SW480 (cell line): ENCODE measurements around the gene HAUS8.

ENCODE experiments used
- DNase-seq: peaks from one replicate; pipeline ENCODE4 v3.0.0-alpha.2; 2016; ENCODE audit warnings: low spot score

HAUS8 gene

DNA sequence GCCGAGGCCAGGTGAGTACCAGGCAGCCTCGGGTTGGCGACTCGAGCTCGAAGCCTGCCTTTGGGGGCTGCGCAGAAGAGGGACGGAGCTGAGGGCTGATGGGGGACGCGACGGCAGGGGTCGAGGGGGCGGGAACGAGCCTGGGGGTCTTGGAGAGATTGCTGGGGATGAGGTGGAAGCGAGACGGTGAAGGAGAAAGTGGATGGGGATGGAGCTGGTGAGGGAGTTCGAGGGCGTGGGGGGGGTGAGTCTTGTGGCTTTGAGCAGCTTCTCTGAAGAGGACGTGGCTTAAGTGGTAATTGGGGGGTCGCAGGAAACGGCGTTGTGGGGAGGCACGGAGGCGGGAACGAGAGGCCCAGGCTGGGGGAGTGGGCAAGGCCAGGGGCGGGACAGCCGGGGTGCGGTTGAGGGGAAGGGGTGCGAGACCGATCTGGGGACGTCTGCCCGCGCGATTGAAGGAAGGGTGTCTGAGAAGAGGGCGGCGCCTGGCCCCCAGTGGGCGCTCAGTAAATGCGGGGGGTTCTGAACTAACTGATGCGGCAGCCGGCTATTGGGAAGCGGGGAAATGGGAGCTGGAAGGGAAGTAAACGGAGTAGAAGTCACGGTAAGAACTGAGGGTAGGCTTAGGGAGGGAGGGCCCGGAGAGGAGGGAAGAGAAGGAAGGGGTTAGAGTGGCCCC lies 751 bp upstream of the HAUS8 start:
- no peak for DNase-seq

DNA sequence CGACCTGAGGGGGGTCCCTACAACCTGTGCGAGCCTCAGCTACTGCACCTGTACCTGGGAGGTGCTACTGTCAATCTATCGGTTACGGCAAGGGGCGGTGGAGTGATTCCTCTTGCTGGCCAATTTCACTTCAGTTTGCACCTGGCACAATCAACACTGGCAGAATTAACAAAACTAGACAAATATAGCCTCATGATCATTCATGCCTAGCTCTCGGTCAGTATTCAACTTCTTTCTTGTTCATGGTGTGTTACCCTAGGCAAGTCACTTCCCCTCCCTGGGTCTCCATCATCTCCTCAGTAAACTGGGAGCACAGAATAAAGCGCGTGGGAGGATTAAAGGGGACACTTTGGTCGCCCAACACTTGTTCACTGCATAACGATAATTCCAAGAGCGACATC lies 618 bp downstream of the HAUS8 start:
- no peak for DNase-seq

DNA sequence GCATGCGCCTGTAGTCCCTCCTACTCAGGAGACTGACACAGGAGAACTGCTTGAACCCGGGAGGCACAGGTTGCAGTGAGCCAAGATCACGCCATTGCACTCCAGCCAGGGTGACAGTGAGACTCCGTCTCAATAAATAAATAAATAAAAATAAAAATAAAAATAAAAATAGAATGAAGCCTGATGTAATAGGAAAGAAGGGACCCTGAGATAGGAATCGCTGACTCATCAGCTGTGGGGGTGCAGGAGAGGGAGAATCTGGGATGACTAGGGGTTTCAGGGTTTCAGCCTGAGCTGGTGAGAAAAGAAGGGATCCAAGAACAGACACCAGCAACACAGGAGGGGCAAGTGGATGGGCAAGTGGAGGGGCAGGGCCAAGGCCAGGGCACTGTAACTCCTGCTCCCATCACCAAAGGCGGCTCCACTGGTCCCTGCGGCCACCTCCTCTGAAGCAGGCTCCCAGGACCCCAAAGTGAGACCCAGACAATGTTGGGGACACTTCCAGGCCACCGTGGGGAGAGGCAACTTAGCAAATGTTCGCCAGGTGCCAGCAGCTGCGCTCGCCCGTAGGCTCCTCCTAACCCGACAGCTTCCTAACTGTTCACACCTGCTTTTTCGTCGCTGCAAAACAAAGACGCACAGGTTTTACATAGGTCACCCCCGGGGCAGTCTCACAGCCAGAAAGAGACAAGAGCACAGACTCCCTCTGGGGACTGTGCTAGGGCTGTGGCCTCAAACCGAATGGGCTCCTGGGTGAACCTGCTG lies 1.2 kb downstream of the HAUS8 start:
- no peak for DNase-seq

DNA sequence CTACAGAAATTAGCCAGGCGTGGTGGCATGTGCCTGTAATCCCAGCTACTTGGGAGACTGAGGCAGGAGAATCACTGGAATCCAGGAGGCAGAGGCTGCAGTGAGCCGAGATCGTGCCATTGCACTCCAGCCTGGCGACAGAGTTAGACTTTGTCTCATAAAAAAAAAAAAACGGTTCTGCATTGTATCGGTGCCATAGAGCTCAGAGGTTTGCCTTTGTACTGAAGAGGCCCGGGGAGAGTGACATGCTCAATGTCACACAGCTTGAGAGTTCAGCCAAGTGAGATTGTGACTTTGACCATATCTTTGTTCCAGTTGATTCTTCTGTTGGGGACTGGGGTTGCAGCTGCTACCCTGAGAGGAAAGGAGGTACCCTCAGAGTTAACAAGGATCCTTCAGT lies 4.3 kb downstream of the HAUS8 start:
- no peak for DNase-seq

DNA sequence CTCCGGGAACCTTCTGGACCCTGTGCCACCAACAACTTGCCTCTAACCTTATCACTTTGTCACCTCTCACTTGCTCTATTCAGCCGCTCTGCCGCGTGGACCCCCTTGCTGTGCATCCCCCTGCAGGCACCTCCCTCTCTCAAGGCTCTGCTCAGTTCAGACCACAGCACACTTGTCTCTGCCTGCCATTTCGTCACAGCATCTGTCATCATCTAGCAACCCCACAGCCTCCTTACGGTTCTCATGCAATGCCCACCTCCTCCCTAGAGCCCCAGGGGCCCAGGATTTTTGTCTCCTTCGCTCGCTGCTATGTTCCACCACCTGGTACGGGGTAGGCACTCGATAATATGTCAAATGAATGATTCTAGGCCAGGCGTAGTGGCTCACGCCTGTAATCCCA lies 4.8 kb downstream of the HAUS8 start:
- no peak for DNase-seq

DNA sequence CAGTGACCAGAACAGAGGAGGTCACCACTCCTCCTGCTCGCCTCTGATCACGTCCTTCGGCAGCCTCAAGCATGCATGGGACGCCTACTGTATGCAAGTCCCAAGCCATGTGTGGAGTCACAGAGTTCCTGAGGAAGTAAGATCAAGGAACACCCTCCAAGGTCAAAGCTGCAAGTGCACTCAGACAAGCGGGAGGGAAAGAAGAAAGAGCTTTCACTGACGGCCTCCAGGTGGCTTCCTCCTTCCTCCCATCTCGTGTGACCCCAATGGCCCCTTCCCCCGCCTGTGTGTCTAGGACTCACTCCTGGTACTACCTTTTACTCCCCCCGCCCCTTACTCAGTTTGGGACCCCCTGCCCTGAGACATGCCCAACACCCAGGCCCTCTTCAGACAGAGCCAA lies 6.1 kb downstream of the HAUS8 start:
- DNase-seq, result no peak

DNA sequence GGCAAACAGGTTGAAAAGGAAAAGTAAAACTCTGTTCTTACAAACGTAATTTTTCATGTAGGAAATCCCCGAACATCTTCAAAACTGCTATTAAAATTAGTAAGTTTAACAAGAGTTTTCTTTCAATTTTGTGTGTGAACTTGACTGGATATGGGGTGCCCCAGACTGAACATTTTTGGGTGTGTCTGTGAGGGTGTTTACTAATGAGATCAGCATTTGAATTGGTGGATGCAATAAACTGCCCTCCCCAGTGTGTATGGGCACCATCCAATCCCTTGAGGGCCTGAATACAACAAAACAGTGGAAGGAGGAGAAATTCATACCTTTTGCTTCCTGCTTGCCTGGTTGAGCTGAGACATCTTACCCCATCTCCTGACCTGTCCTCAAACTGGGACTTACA lies 11.8 kb downstream of the HAUS8 start:
- DNase-seq, result no peak

DNA sequence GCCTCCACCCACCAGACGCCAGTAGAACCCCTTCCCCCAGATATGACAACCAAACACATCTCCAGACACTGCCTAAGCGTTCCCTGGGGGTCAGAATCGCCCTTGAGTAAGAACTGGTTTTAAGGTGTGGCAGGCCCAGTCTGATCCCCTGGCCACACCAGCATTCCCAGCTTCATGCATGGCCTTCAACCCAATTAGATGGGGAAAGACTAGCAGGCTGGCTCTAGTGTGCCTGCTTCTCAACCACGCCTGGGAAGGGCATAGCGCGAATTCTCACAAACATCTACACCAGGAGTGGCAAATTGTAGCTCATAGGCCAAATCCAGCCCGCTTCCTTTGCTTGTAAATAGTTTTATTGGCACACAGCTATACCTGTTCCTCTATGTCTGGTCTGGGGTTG lies 13.6 kb downstream of the HAUS8 start:
- DNase-seq, result no peak

DNA sequence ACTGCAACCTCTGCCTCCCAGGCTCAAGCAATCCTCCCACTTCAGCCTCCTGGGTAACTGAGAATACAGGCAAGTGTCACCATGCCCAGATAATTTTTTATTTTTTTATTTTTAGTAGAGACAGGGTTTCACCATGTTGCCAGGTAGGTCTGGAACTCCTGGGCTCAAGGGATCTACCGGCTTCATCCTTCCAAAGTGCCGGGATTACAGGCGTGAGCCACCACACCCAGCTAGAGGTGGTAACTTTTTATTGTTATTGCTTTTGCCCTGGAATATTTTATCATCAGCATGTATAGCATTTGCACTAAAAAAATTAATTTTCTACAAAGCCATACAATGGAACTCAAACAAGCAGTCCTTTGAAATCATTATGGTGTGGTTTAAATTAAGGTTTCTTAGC lies 14.0 kb downstream of the HAUS8 start:
- no peak for DNase-seq

DNA sequence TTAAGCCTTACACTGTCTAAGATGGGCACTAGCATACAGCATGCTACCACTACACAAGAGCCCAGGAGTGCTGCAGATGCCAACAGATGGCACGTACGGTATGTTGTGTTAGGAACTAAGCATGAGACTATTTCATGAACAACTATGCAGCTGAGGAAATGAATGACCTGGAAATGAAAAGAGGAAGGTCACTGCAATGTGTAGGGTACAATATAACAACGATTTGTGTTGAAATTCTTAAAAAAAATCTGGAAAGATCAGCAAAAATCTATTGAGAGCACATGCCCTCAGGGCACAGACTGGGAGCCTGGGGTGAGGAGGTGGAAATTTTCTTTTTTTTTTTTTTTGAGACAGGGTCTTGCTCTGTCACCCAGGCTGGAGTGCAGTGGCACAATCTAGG lies 14.4 kb downstream of the HAUS8 start:
- DNase-seq, result no peak

DNA sequence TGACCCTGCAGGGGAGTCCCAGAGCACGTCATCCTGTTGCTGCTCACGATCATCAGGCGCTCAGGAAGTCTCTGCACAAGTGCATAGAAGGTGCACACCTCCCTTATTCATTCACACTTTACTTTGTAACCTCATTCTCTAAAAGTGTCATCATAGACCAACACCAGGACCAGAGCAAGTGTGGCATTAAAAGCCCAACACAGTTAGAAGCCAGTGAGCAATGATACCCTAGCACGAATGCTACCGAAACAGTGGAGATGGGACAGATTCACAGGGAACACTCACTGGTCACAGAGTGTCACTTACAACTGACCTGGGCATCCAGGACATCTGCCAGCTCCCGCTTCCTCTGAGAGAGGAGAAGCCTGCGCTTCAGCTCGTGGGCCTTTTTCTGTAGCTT lies 17.0 kb downstream of the HAUS8 start:
- DNase-seq, result no peak

DNA sequence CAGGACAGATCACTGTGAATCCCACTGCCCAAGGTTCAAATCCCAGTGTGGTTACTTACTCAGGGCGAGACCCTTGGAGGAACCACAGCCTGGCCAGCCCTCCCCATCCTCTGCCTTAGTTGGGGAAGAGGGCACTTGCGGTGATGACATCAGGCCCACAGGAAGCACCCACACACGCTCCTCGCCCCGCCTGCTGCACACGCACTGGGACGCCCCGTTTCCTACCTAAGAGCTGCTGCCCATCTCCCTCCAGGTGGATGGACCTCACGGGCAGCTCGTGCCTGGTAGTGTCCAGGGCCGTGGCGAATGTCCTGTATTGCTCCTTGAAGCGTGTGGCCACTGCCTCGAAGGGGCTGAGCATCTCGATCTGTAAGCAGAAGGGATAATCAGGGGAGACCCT lies 19.6 kb downstream of the HAUS8 start:
- no peak for DNase-seq

DNA sequence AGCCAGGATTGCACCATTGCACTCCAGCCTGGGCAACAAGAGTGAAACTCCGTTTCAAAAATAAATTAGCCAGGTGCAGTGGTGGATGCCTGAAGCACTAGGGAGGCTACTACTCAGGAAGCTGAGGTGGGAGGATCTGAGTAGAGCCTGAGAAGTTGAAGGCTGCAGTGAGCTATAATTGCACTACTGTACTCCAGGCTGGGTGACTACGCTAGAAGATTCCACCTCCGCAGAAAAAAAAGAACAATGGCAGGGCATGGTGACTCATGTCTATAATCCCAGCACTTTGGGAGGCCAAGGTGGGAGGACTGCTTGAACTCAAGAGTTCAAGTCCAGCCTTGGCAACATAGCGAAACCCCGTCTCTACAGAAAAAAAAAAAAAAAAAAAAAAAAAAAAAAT lies 20.5 kb downstream of the HAUS8 start:
- DNase-seq, result no peak

DNA sequence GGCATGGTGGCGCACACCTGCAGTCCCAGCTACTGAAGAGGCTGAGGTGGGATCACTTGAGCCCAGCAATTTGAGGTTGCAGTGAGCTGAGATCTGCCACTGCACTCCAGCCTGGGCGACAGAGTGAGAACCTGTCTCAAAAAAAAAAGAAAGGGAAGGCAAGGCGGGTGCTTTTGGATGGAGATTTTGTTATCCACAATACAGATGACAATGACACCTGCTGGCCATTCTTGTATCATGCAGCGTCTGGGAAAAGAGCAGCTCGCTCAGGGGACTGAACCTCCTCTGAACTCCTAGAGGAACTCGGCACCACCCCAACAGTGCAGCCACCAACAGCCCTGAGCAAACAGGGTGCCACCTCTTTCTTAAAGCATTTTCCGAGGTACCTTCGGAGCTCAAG lies 22.8 kb downstream of the HAUS8 start:
- peak; percentile 44 for DNase-seq

DNA sequence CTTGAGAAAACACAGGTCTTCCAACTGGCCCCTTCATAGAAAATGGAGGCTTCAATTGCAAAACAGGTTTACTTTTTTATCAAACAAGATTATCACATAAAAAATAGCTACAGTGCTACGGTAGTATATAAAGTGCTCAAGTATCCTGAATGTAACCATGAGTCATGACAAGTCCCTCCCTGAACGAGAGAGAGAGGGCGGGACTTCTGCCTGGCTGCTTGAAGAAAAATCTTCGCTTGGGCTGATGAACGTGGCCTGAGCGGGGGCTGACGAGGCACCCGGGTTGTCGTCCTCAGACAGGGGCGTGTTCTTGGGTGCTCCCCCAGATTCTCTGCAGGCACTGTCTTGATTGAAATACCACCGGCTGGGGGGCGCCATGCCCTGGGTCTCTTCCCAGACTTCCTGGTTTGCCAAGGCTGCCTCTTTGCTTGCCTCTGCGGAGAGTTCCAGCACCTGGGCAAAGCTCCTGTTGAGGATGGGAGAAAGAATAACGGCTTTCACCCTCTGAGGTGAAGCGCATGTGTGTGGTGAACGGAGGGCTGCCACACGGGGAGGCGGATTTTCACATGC lies 25.5 kb downstream of the HAUS8 start:
- no peak for DNase-seq

DNA sequence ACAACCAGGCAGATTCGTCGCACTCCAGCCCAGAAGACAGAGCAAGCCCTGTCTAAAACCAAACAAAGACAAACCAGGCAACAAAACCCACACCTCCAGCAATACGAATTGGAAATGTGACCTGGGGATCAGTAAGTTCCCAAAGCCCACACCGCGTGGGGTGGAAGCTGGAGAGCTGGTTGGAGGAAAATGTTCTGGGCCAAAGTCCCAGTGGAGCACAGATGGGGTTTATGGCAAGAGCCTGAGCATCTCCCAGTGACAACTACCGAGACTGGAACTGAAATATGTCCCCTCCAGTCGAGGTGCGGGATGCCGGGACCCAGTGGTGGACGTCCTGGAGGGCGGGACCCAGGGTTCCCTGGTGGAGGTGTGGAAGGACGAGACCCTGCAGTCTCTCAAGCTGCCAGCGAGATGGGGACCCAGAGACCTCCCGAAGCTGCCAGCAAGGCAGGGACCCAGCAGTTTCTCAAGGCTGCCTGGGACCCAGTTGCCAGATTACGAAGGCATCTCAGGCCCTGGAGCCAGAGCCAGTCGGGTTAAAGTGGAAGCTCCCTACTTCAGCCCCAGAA lies 26.3 kb downstream of the HAUS8 start:
- no peak for DNase-seq

DNA sequence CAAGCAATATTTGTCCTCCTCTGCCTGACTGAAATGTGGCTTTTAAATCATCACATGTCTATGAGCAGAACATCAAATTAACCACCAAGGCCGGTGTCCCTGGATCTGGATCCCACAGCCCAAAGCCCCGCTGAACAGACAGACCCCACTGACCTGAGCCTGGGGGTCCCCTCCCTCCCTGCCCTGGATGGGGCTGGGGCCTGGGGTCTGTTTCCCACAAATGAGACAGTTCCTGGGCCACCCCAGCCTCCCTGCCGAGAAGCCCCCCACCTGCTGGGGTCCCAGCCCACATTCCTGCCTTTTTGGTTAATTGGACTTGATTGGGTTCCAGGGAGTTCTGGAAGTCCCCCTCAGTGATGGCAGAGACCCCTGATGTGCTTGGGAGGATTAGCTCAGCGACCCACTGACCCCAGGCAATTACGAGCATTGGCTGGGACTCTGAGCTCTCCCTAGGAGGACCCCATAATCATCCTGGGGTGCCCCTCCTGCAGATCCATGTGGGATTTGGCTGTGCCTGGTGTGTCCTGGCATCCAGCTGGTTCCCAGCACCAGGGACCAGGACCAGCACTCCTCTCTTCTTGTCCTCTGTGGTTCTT lies 29.2 kb downstream of the HAUS8 start:
- no peak for DNase-seq

DNA sequence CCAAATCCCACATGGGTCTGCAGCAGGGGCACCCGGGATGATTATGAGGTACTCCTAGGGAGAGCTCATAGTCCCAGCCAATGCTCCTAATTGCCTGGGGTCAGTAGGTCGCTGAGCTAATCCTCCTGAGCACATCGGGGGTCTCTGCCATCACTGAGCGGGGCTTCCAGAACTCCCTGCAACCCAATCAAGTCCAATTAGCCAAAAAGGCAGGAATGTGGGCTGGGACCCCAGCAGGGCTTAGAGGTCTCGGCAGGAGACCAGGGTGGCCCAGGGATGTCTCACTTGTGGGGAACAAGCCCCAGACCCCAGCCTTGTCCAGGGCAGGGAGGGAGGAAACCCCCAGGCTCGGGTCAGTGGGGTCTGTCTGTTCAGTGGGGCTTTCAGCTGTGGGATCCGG lies 31.5 kb downstream of the HAUS8 start:
- no peak for DNase-seq

DNA sequence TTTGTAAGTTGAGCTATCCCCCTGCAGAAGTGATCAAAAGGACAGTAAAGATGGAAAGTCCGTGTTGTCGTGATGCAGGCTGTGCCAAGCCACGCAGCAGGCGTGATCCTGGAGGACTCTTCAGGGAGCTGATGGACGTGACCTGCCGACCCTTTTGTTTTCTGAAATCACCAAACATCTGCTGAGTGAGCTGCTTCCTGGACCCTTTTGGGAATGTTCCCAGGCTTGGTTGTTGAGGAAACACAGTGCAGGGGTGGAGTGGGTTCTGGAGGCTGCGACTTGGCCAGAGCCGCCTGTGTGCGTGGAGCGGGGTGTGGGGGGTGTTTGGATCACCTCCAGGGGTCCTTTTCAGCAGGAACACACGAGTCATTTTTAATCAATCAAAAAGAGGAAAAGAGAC lies 33.3 kb downstream of the HAUS8 start:
- DNase-seq, result no peak

DNA sequence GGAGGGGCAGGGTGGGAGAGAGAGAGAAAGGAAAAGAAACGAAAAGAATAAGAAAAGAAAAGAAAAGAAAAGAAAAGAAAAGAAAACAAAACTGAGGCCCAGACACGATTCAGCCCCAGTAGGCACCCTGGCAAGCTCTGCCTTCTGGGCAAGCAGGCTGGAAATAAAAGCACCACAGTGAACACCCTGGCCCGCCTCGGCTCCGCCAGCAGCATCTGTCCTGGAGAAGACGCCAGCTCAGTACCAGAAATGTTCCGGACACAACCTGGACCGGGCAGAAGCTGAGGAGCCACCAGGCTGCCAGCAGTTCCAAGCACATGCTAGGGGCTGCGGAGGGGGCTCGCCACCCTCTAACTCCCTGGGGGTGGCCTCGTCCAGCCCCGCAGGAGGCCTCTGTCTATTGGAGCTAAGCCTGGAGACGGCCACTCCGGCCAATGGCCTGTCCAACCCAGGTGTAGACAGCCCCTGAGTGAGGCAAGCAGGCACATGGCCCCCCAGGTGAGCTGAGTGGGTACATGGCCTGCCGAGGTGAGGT lies 37.2 kb downstream of the HAUS8 start:
- DNase-seq, result no peak

DNA sequence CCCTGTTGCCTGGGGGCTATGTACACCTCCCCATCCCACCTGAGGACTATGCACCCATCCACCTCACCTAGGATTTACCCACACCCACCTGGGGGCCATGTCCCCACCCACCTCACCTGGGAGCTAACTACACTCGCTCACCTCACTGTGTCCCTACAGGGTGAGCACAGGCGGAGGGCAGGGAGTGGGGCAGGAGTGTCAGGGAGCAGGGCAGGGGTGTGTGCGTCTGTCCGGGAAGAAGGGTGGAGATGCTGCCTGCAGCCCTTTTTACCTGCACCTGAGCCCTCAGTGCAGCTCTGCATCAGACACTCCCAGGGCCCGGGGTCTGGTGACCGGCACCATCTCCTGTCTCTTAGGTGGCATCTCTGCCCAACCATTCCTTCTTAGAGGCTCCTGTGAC lies 38.1 kb downstream of the HAUS8 start:
- no peak for DNase-seq

DNA sequence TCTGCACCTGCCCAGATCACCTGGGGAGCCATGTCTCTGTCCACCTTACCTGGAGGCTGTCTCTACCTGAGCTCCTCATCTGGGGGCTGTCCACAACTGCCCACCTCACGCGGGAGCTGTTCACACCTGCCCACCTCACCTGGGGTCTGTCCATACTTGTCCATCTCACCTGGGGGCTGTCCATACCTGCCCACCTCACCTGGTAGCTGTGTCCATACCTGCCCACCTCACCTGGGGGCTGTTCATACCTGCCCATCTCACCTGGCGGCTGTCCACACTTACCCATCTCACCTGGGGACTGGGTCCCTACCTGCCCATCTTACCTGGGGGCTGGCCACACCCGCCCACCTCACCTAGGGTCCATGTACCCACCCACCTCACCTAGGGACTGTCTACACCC lies 38.6 kb downstream of the HAUS8 start:
- no peak for DNase-seq
